ENCODE measurements around the gene COLEC12.
"Not testable (repeated sequence)": the region's sequence is repeated elsewhere in the genome, so short reads cannot be mapped to it uniquely, and the experiment has no call there.

Gene COLEC12

GRCh38 chr18:312415-312814 is 188.1 kb downstream of the COLEC12 start:
- no peak for DNase-seq

- DNase-seq = no peak
These were observed 190.5 kb downstream of the COLEC12 start for GRCh38 chr18:310042-310441.

GRCh38 chr18:308086-308485 is 192.4 kb downstream of the COLEC12 start:
- not testable (repeated sequence) for DNase-seq

GRCh38 chr18:306608-307255 is 193.8 kb downstream of the COLEC12 start:
- DNase-seq = no peak

- no peak for DNase-seq
These were observed 195.4 kb downstream of the COLEC12 start for GRCh38 chr18:305003-305501.

GRCh38 chr18:303607-304006 is 196.9 kb downstream of the COLEC12 start:
- no peak for DNase-seq

GRCh38 chr18:303011-303410 is 197.5 kb downstream of the COLEC12 start:
- DNase-seq = no peak

GRCh38 chr18:302097-302496 is 198.4 kb downstream of the COLEC12 start:
- DNase-seq = no peak

- DNase-seq = no peak
These were observed 202.6 kb downstream of the COLEC12 start for GRCh38 chr18:297936-298335.

GRCh38 chr18:295756-296490 is 204.6 kb downstream of the COLEC12 start:
- DNase-seq = no peak

GRCh38 chr18:294566-294965 is 205.9 kb downstream of the COLEC12 start:
- no peak for DNase-seq

GRCh38 chr18:293536-293935 is 207.0 kb downstream of the COLEC12 start:
- no peak for DNase-seq

GRCh38 chr18:292271-292670 is 208.2 kb downstream of the COLEC12 start:
- no peak for DNase-seq

- not testable (repeated sequence) for DNase-seq
These were observed 210.5 kb downstream of the COLEC12 start for GRCh38 chr18:289970-290369.

- DNase-seq = no peak
These were observed 211.5 kb downstream of the COLEC12 start for GRCh38 chr18:289026-289425.

- no peak for DNase-seq
These were observed 213.8 kb downstream of the COLEC12 start for GRCh38 chr18:286515-287310.

- DNase-seq = no peak
These were observed 214.7 kb downstream of the COLEC12 start for GRCh38 chr18:285817-286216.

GRCh38 chr18:275486-275885 is 225.0 kb downstream of the COLEC12 start:
- no peak for DNase-seq

GRCh38 chr18:274313-274712 is 226.2 kb downstream of the COLEC12 start:
- no peak for DNase-seq

- DNase-seq = no peak
These were observed 227.0 kb downstream of the COLEC12 start for GRCh38 chr18:273525-273924.

GRCh38 chr18:272650-273049 is 227.9 kb downstream of the COLEC12 start:
- DNase-seq = no peak

- DNase-seq = no peak
These were observed 230.9 kb downstream of the COLEC12 start for GRCh38 chr18:269480-270095.
